Breast epithelium (tissue), 4 donors: ENCODE measurements around the gene DPM1. TPM values are rescaled to one million over a fixed set of nuclear protein-coding genes. Genes with fewer than 3 reads are reported as not detected.
A peak's percentile ranks its signal among the peaks of the same experiment; 100 is the strongest.

Source experiments
- DNase-seq, 2 donors: peaks; one replicate each; pipeline ENCODE4 v3.0.0-alpha.2; 2019; ENCODE audit warnings: low spot score in 2 of 2
- H3K27ac ChIP-seq, 2 donors: fragments of 200-600 bp; sonication (generic) in 1 of 2; one replicate each; pipeline ENCODE4 v1.5.1; 2016 to 2019; ENCODE audit warnings: mild to moderate bottlenecking in 1 of 2
- H3K27me3 ChIP-seq, 2 donors: fragments of 200-600 bp; sonication (generic) in 1 of 2; one replicate each; pipeline versions ENCODE4 v1.5.1 to v1.6.0; 2017 to 2019; ENCODE audit warnings: control low read depth in 1 of 2, mild to moderate bottlenecking in 1 of 2
- H3K36me3 ChIP-seq: fragments of 200-600 bp; one replicate; pipeline ENCODE4 v1.5.1; 2019
- H3K4me1 ChIP-seq, 2 donors: fragments of 200-600 bp; sonication (generic); one replicate each; pipeline ENCODE4 v1.5.1; 2016 to 2019; ENCODE audit warnings: control low read depth in 1 of 2
- H3K4me3 ChIP-seq, 3 donors: fragments of 200-600 bp; sonication (generic); 1 replicate in 2 of 3; 2 replicates in 1 of 3; pipeline ENCODE4 v1.5.1; 2016 to 2019; ENCODE audit warnings: mild to moderate bottlenecking in 3 of 3, moderate library complexity in 2 of 3
- H3K9me3 ChIP-seq, 2 donors: fragments of 200-600 bp; sonication (generic) in 1 of 2; one replicate each; pipeline ENCODE4 v1.5.1; 2016 to 2019; ENCODE audit warnings: control low read depth in 1 of 2
- POLR2A ChIP-seq: fragments of 450-650 bp; IDR thresholded peaks from one replicate; pipeline ENCODE4 v1.6.1; 2016; ENCODE audit warnings: antibody characterized with exemption, mild to moderate bottlenecking, moderate library complexity
- POLR2AphosphoS5 ChIP-seq, 3 donors: sonication (generic); formaldehyde crosslinking; IDR thresholded peaks; one replicate each; pipeline ENCODE4 v1.6.1; 2017; ENCODE audit warnings: antibody characterized with exemption in 3 of 3
- intact Hi-C: fragments of 100-400 bp; cut with DNase I; formaldehyde crosslinking; loops from one replicate; pipeline ENCODE4 v1.15.1; 2023; ENCODE audit warnings: low total_unique reads
- total RNA-seq, 3 donors: library from RNA; depleted of rRNA; stranded (reverse); fragments of >200 nt; gene quantifications; one replicate each; pipeline ENCODE4 v1.1.0, GENCODE V29; 2016
- TF ChIP-seq, protein P1 (sequence below), 3 donors: fragments of 450-650 bp; IDR thresholded peaks; one replicate each; pipeline ENCODE4 v1.5.1; 2016 to 2017; ENCODE audit warnings: antibody characterized with exemption in 3 of 3, mild to moderate bottlenecking in 3 of 3, moderate library complexity in 3 of 3

DPM1 gene
- total RNA-seq, 3 donors from 2014 or later, result 43.4 to 61.2 (median 53.4) TPM

GRCh38 chr20:50924261-50924920 lies 33.9 kb downstream of the DPM1 start:
- Histone ChIP-seq H3K27me3 (no peaks in the 10 kb centered on the region), H3K4me1 (peaks cover 8 to 10% of the 10 kb centered on the region in 2 donors), H3K27ac (peak overlapping the region in 1 of 2 donors; percentile 42), H3K4me3 (no peak overlapping the region), H3K9me3 (no peaks in the 10 kb centered on the region), H3K36me3 (no peaks in the 10 kb centered on the region)
- DNase-seq, result no peak
- no peak for TF ChIP-seq POLR2A
- no peak for TF ChIP-seq POLR2AphosphoS5 (IDR thresholded peaks at IDR 0.05)
- TF ChIP-seq, protein P1, sequence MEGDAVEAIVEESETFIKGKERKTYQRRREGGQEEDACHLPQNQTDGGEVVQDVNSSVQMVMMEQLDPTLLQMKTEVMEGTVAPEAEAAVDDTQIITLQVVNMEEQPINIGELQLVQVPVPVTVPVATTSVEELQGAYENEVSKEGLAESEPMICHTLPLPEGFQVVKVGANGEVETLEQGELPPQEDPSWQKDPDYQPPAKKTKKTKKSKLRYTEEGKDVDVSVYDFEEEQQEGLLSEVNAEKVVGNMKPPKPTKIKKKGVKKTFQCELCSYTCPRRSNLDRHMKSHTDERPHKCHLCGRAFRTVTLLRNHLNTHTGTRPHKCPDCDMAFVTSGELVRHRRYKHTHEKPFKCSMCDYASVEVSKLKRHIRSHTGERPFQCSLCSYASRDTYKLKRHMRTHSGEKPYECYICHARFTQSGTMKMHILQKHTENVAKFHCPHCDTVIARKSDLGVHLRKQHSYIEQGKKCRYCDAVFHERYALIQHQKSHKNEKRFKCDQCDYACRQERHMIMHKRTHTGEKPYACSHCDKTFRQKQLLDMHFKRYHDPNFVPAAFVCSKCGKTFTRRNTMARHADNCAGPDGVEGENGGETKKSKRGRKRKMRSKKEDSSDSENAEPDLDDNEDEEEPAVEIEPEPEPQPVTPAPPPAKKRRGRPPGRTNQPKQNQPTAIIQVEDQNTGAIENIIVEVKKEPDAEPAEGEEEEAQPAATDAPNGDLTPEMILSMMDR (IDR thresholded peaks at IDR 0.05), result no peak
- intact Hi-C loops, result no loop called here

- no peak overlapping the region for H3K4me3 ChIP-seq
- intact Hi-C loops, result no loop called here
- H3K36me3 ChIP-seq, result no peaks in the 10 kb centered on the region
- no peak for DNase-seq
- peak overlapping the region; percentile 38 to 50 for H3K27ac ChIP-seq
- TF ChIP-seq POLR2A (no peak), POLR2AphosphoS5 (IDR thresholded peaks at IDR 0.05) (no peak)
- TF ChIP-seq, protein P1 (IDR thresholded peaks at IDR 0.05), result no peak
- no peaks in the 10 kb centered on the region for H3K9me3 ChIP-seq
- H3K27me3 ChIP-seq, result no peaks in the 10 kb centered on the region
- H3K4me1 ChIP-seq, result peaks cover 4 to 8% of the 10 kb centered on the region in 2 donors
Observed at GRCh38 chr20:50921803-50922501, 36.4 kb downstream of the DPM1 start.

DNA sequence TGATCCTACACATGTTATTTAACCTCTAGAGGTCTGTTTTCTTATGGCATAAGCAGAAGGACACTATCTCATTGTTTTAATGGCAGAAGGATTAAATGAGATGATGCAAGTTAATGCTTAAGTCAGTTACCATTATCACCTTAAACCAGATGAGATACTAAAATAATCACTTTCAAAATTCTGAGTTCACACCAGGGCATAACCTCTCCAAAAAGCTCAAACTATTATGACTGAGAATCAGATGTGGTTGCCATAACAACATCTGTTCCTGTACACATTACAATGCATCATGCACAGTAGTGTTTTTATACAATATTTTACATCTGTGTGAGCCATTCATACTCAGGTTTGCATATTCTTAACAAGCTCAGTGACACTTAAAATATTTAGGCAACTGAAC lies 37.3 kb downstream of the DPM1 start:
- Histone ChIP-seq H3K36me3 (no peaks in the 10 kb centered on the region), H3K4me1 (peaks cover 4 to 8% of the 10 kb centered on the region in 2 donors), H3K4me3 (no peak overlapping the region), H3K9me3 (no peaks in the 10 kb centered on the region), H3K27ac (no peak overlapping the region), H3K27me3 (no peaks in the 10 kb centered on the region)
- intact Hi-C loops, result no loop called here
- no peak for DNase-seq
- TF ChIP-seq POLR2AphosphoS5 (IDR thresholded peaks at IDR 0.05) (no peak), POLR2A (no peak)
- TF ChIP-seq, protein P1 (IDR thresholded peaks at IDR 0.05), result no peak

- TF ChIP-seq POLR2A (no peak), POLR2AphosphoS5 (IDR thresholded peaks at IDR 0.05) (no peak)
- TF ChIP-seq, protein P1 (IDR thresholded peaks at IDR 0.05), result no peak
- Histone ChIP-seq H3K4me1 (peaks cover 4 to 8% of the 10 kb centered on the region in 2 donors), H3K27ac (peak overlapping the region in 1 of 2 donors; percentile 64), H3K9me3 (no peaks in the 10 kb centered on the region), H3K36me3 (no peaks in the 10 kb centered on the region), H3K4me3 (no peak overlapping the region), H3K27me3 (no peaks in the 10 kb centered on the region)
- DNase-seq, result no peak
- intact Hi-C loops, result no loop called here
Observed at GRCh38 chr20:50919567-50919966, 38.8 kb downstream of the DPM1 start.

- Histone ChIP-seq H3K36me3 (no peaks in the 10 kb centered on the region), H3K27ac (no peak overlapping the region), H3K27me3 (no peaks in the 10 kb centered on the region), H3K4me3 (no peak overlapping the region), H3K9me3 (no peaks in the 10 kb centered on the region), H3K4me1 (peaks cover 5 to 8% of the 10 kb centered on the region in 2 donors)
- DNase-seq, result no peak
- TF ChIP-seq POLR2A (no peak), POLR2AphosphoS5 (IDR thresholded peaks at IDR 0.05) (no peak)
- TF ChIP-seq, protein P1 (IDR thresholded peaks at IDR 0.05), result no peak
- intact Hi-C loops, result no loop called here
Observed at GRCh38 chr20:50918403-50918802, 39.9 kb downstream of the DPM1 start.
